HepG2 (cell line): ENCODE results near the gene CCDC3. TPM values are rescaled to one million over a fixed set of nuclear protein-coding genes. Genes with fewer than 3 reads are reported as not detected.

Source experiments
- ATAC-seq: fragments of 200-7000 bp; cut with Tn5 transposase; 3 replicates; pipeline ENCODE4 v1.9.1; 2020; ENCODE audit warnings: mild to moderate bottlenecking, moderate library complexity
- BruUV-seq: library from RNA; stranded (reverse); fragments of 400-500 nt; replicated peaks from 2 replicates; lab custom pipeline; 2021; lab: Mats Ljungman, UMichigan
- CTCF ChIA-PET: fragments of 300-600 bp; formaldehyde crosslinking; extraction: SDS; loops from one replicate; lab custom pipeline; 2021; ENCODE audit warnings: low total read pairs, inconsistent platforms, low intra/inter-chr PET ratio; lab: Yijun Ruan, JAX
- POLR2A ChIA-PET: fragments of 350-600 bp; sonication (Branson Sonifier 250); formaldehyde crosslinking; loops from one replicate; lab custom pipeline; 2020; ENCODE audit warnings: antibody characterized with exemption, inconsistent platforms; lab: Yijun Ruan, JAX
- DNase-seq: peaks from one replicate; pipeline ENCODE4 v3.0.0-alpha.2; 2015; ENCODE audit warnings: low spot score
- FAIRE-seq: peaks from 3 replicates; lab custom pipeline; 2011; peaks lifted over from hg19 to GRCh38; lab: Jason Lieb, UNC
- H2AFZ ChIP-seq: one replicate; pipeline ENCODE4 v1.6.1; 2011; ENCODE audit warnings: low read length, inconsistent platforms
- H3K27ac ChIP-seq: fragments of 300-600 bp; 3 replicates; pipeline ENCODE4 v1.8.0; 2011; ENCODE audit warnings: mixed run types, mild to moderate bottlenecking, mixed read lengths, low read length, inconsistent platforms; ENCODE audit not compliant: insufficient read depth; ENCODE audit errors: extremely low read length
- H3K27me3 ChIP-seq, 2 experiments: fragments of 200-600 bp in 1 of 2; 2 replicates in 1 of 2; 3 replicates in 1 of 2; pipeline versions ENCODE4 v1.6.0 to v1.8.0; 2011; ENCODE audit warnings: low read length in 2 of 2, mild to moderate bottlenecking in 2 of 2, moderate library complexity in 2 of 2, inconsistent platforms in 1 of 2; ENCODE audit not compliant: insufficient read depth in 2 of 2, control insufficient read depth in 1 of 2
- H3K36me3 ChIP-seq, 2 experiments: fragments of 200-600 bp in 1 of 2; replicated peaks in 1 of 2; 2 replicates in 1 of 2; 3 replicates in 1 of 2; pipeline versions ENCODE4 v1.5.1 to v1.8.0; 2011; ENCODE audit warnings: low read length in 2 of 2, inconsistent platforms in 1 of 2; ENCODE audit not compliant: insufficient read depth in 2 of 2, control insufficient read depth in 1 of 2
- H3K4me1 ChIP-seq: 2 replicates; pipeline ENCODE4 v1.5.1; 2012; ENCODE audit warnings: low read length, inconsistent platforms; ENCODE audit not compliant: insufficient read depth
- H3K4me2 ChIP-seq: 2 replicates; pipeline ENCODE4 v1.6.0; 2011; ENCODE audit warnings: low read depth, low read length, inconsistent platforms
- H3K4me3 ChIP-seq, 3 experiments: fragments of 200-600 bp in 1 of 3; sonication (generic), shearing (Covaris generic) in 1 of 3; replicated peaks in 1 of 3; 2 replicates each; pipeline ENCODE4 v1.5.1; 2011 to 2016; ENCODE audit warnings: low read length in 3 of 3, inconsistent platforms in 2 of 3, low read depth in 2 of 3, mild to moderate bottlenecking in 2 of 3, control low read depth in 1 of 3, mixed read lengths in 1 of 3; ENCODE audit not compliant: insufficient read depth in 1 of 3
- H3K79me2 ChIP-seq: one replicate; pipeline ENCODE4 v1.6.1; 2011; ENCODE audit warnings: low read length, inconsistent platforms; ENCODE audit not compliant: insufficient read depth
- H3K9ac ChIP-seq: 2 replicates; pipeline ENCODE4 v1.6.0; 2011; ENCODE audit warnings: mild to moderate bottlenecking, low read depth, low read length, inconsistent platforms; ENCODE audit not compliant: insufficient read depth
- H3K9me3 ChIP-seq: 2 replicates; pipeline ENCODE4 v1.5.1; 2012; ENCODE audit warnings: mild to moderate bottlenecking, low read length
- H4K20me1 ChIP-seq: 2 replicates; pipeline ENCODE4 v1.6.0; 2011; ENCODE audit warnings: inconsistent platforms, mild to moderate bottlenecking, low read length, moderate library complexity; ENCODE audit not compliant: insufficient read depth
- DBP ChIP-seq: sonication (generic); formaldehyde crosslinking; IDR thresholded peaks from 2 replicates; pipeline ENCODE4 v1.4.0; 2020; ENCODE audit warnings: missing genetic modification reagents; ENCODE audit errors: not compliant biosample characterization
- FIP1L1 ChIP-seq: fragments of 200-400 bp; formaldehyde crosslinking; IDR thresholded peaks from 2 replicates; pipeline ENCODE4 v1.6.1; 2018; ENCODE audit warnings: low read depth, mild to moderate bottlenecking, low read length, moderate library complexity, borderline replicate concordance; ENCODE audit not compliant: insufficient read depth
- MIER2 ChIP-seq: IDR thresholded peaks from 2 replicates; pipeline ENCODE4 v1.6.1; 2016; ENCODE audit warnings: missing biosample characterization, missing genetic modification reagents
- MTA3 ChIP-seq: sonication (generic); formaldehyde crosslinking; IDR thresholded peaks from 2 replicates; pipeline ENCODE4 v1.4.0; 2020; ENCODE audit warnings: missing genetic modification reagents
- RFX1 ChIP-seq: fragments of 450-650 bp; IDR thresholded peaks from 2 replicates; pipeline ENCODE4 v1.6.1; 2017
- SKI ChIP-seq: fragments of 450-650 bp; IDR thresholded peaks from one replicate; pipeline ENCODE4 v1.6.1; 2018; ENCODE audit warnings: mild to moderate bottlenecking; ENCODE audit not compliant: partially characterized antibody
- TFDP2 ChIP-seq: sonication (generic); formaldehyde crosslinking; IDR thresholded peaks from 2 replicates; pipeline ENCODE4 v1.4.0; 2020; ENCODE audit warnings: missing genetic modification reagents
- ZNF609 ChIP-seq: sonication (generic); formaldehyde crosslinking; IDR thresholded peaks from 2 replicates; pipeline ENCODE4 v1.4.0; 2020; ENCODE audit warnings: mild to moderate bottlenecking, missing genetic modification reagents, borderline replicate concordance
- WGBS: methylation state at CpG from one replicate; pipeline ENCODE4 v1.1.6; 2017; ENCODE audit warnings: low lambda C conversion rate; 5-methylcytosine and 5-hydroxymethylcytosine counted together
- in situ Hi-C: cut with HindIII; loops from 2 replicates; pipeline ENCODE4 v1.10.0; 2017; ENCODE audit warnings: low pct_unique_long_range_greater_than_20kb; ENCODE audit not compliant: extremely low pct_ligation_motif_present
- intact Hi-C: fragments of 100-400 bp; cut with micrococcal nuclease; formaldehyde crosslinking; loops from one replicate; pipeline ENCODE4 v1.10.0; 2022; ENCODE audit not compliant: unreplicated experiment
- polyA plus RNA-seq, 8 experiments: library from polyadenylated mRNA; depleted of rRNA in 3 of 8; stranded (reverse) in 7 of 8; unstranded in 1 of 8; fragments of >200 nt; fragmentation: Illumina TruSeq in 4 of 8; extraction: Trizol in 4 of 8; gene quantifications; 2 replicates each; pipeline versions ENCODE4 v1.2.1 to v1.2.3, GENCODE V29; 2011 to 2016; ENCODE audit warnings: low read depth in 4 of 8, missing spikeins in 1 of 8, mixed read lengths in 1 of 8; ENCODE audit not compliant: insufficient read depth in 1 of 8
- total RNA-seq, 5 experiments: library from RNA; depleted of rRNA; stranded (reverse); fragments of >200 nt; fragmentation: Illumina TruSeq; extraction: Trizol; gene quantifications; 2 replicates each; pipeline ENCODE4 v1.2.3, GENCODE V29; 2016; ENCODE audit warnings: low read depth in 1 of 5

Gene CCDC3
- total and polyA plus RNA-seq, 2 of the 13 experiments (the other 11 are each of a cell fraction or from before 2014, with no cell fraction given), result not detected

GRCh38 chr10:12957081-12957480, 44.4 kb downstream of the CCDC3 start:
- CTCF ChIA-PET, result no interaction called here

More at GRCh38 chr10:12957081-12957480, 44.4 kb downstream of the CCDC3 start:
- ATAC-seq (no peak), FAIRE-seq (no peak), DNase-seq (no peak)
- intact Hi-C loops, result no loop called here
- Histone ChIP-seq H3K9me3 (peaks cover 10% of the 10 kb centered on the region; the same call in 1 of the 2 replicates), H3K79me2 (no peaks in the 10 kb centered on the region), H2AFZ (no peak overlapping the region), H3K27ac (no peak overlapping the region)
- BruUV-seq, result no TSS peak
- 39% methylated on average over 8 of the region's 8 CpGs for WGBS
- POLR2A ChIA-PET, result no interaction called here
- TF ChIP-seq MTA3 (CRISPR knock-in tag) (no peak), TFDP2 (CRISPR knock-in tag) (no peak), MIER2 (no peak), SKI (no peak), DBP (CRISPR knock-in tag) (no peak), RFX1 (no peak), FIP1L1 (no peak), ZNF609 (CRISPR knock-in tag) (no peak)
- TF ChIP-seq, all 625 proteins: peak for 0
- no peak overlapping the region for H3K9ac ChIP-seq
- peaks cover 0 to 2% of the 10 kb centered on the region in 2 experiments; a peak in 2 of 5 replicates for H3K27me3 ChIP-seq
- H3K36me3 ChIP-seq, result no peaks in the 10 kb centered on the region
- in situ Hi-C loops, result no loop called here
- peaks cover 11% of the 10 kb centered on the region for H3K4me1 ChIP-seq
- no peak overlapping the region for H3K4me3 ChIP-seq
- H3K4me2 ChIP-seq, result no peak overlapping the region
- H4K20me1 ChIP-seq, result no peaks in the 10 kb centered on the region
